GM19438 (cell line): ENCODE measurements around the gene CABP1.

ENCODE experiments used
- ATAC-seq: cut with Tn5 transposase; IDR thresholded peaks from one replicate; pipeline ENCODE4 v1.9.1; 2021; ENCODE audit warnings: low read depth; ENCODE audit not compliant: unreplicated experiment

Gene CABP1

DNA sequence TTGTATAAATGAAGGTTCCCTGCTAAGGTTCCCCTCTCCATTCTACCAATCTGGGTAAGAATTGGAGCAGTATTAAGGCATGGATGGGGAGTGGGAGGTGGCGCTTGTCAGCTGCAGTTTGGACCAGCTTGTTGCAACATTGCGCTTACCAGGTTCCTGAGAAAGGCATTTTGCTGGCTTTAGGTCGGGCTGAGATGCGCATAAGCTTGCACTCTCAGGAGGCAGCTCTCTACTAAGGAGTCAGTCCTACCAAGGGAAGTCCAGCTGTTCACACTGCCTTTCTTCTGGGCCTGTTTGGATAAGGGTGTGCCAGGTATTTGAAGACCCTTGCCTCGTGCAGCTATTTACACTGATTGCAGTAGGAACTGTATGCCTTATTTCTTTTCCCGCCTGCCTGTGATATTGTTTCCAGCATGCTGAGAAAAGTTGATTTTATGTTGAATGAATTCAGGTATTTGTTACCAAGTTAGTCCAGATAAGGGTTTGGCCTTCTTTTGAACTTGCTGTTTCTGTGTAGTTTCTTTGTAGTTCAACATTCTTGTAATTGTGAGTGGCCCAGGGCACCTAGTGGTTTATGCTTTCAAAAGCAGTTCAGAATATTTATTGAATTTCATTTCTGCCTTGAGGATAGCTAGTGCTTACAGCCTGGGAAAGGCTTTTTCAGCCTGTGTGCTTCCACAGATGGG lies 49.1 kb downstream of the CABP1 start:
- ATAC-seq, result no peak

- no peak for ATAC-seq
Measured at GRCh38 chr12:120690083-120690450, 49.6 kb downstream of the CABP1 start.

GRCh38 chr12:120690978-120691377 lies 50.6 kb downstream of the CABP1 start:
- no peak for ATAC-seq

DNA sequence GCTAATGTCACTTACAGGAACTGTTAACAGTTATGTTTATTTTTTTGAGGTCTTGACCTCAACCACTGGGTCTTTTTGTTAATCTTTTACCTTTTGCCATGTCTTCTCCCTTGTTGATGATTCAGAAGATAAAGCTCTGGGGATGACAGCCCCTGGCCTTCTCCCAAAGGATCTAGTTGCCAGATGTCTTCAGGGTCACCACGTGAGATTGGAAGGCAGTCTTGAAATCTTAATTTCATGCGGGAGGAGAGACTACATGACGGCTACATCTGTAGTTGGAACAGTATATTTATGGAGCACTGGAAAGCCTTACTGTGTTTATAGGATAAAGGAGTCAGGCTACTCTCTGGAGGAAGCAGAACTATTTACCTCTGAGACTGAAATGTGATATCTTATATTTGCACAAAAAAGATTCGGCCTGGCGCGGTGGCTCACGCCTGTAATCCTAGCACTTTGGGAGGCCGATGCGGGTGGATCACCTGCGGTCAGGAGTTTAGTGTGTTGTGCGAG lies 52.2 kb downstream of the CABP1 start:
- no peak for ATAC-seq

DNA sequence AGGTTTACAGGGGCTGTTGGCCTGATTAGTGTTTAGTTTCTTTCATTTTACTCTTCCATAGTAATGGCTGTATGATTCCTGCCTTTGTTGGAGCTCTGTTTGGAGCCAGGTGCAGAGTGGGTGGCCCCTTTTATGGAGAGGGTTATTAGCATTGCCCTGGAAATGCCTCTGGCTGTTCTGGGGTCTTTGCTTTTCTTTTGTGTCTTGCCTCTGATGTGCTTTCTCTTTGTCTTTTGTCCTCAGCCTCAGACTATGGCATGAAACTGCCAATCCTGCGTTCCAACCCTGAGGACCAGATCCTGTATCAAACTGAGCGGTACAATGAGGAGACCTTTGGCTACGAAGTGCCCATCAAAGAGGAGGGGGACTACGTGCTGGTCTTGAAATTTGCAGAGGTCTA lies 53.4 kb downstream of the CABP1 start:
- ATAC-seq, result no peak

- no peak for ATAC-seq
Measured at GRCh38 chr12:120696626-120697025, 56.2 kb downstream of the CABP1 start.

GRCh38 chr12:120697344-120697743 lies 56.9 kb downstream of the CABP1 start:
- ATAC-seq, result no peak

DNA sequence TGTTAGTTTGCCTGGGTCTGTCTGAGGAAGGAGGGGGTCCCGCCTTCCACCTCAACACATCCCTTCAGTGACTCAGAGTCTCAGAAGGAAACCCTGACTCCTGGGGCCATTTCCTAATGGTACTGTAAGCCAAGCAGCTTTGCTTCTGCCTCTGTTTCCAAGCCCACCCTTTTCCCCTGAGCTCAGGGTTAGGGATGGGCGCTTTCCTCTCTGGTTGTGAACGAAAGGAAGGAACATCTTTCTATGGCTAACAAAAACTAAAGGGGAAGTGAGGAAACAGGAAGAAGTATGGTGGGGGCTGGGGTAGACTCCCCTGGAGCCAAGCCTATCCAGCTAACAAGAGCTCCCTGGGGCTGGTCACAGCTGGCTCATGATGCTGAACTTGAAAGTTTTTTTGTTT lies 58.2 kb downstream of the CABP1 start:
- no peak for ATAC-seq

- no peak for ATAC-seq
Measured at GRCh38 chr12:120699553-120699952, 59.1 kb downstream of the CABP1 start.

DNA sequence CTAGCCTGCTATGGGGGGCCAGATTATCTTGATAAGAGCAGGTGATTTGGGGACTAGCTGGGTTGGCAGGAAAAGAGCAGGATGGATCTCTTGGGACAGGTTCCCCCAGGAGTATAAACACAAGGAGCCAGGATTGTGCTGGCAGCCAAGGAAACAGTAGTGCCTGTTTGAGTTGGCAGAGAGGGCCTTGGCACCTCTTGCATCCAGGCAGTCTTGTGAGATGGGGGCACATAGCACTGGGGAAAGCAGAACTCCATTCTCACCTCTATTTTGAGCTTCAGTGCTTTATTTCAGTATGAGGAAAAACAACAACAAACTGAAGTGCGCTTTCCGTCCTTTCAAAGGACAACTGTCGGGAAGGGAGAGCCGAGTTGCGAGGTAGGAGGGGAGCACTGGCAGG lies 60.5 kb downstream of the CABP1 start:
- ATAC-seq, result no peak

DNA sequence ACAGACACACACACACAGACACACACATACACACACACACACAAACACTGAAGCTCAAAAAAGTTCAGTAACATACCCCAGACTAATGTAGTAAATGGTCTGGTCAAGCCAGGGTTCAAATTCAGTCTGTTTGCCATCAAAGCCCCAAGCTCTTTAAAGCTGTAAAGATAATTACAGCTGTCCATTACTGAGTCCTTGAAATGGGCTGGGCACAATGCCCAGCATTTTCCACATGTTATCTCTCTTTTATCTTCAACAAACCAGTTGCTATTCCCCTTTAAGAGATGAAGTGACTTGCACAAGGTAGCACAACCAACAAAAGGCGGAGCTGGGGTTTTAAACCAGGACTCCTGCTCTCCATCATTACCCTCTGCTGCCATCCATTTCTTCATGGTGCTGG lies 62.2 kb downstream of the CABP1 start:
- ATAC-seq, result no peak

- ATAC-seq, result no peak
Measured at GRCh38 chr12:120703311-120703942, 63.0 kb downstream of the CABP1 start.

GRCh38 chr12:120705618-120706017 lies 65.2 kb downstream of the CABP1 start:
- no peak for ATAC-seq

GRCh38 chr12:120706029-120706428 lies 65.6 kb downstream of the CABP1 start:
- ATAC-seq, result no peak

- no peak for ATAC-seq
Measured at GRCh38 chr12:120708651-120709050, 68.2 kb downstream of the CABP1 start.

- ATAC-seq, result peak; percentile 64
Measured at GRCh38 chr12:120710031-120710804, 69.8 kb downstream of the CABP1 start, which contains the start of gene UNC119B. TSS of gene UNC119B (plus strand) at chr12:120710458. CDS start at chr12:120710475, 17 bp downstream.

GRCh38 chr12:120710805-120711296 lies 70.4 kb downstream of the CABP1 start:
- ATAC-seq, result peak; percentile 39

DNA sequence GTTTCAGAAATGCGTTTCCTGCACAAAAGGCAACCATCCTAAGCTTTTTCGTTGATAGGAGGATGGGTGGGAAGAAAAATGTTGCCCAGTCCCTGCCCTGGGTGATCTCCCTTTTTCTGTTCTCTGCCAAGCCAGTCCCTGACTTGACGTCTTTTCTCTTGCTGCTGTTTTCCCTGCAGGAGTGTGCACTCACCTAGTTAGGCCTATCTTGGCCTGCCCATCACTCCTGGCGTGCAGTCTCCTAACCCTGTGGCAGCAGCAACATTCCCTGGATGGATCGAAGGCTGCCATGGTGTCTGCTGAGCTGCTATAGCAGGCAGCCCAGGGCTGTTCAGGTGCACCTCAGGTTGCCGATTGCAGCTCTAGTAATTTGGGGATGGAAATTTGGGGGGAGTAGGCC lies 71.0 kb downstream of the CABP1 start:
- ATAC-seq, result no peak

- ATAC-seq, result no peak
Measured at GRCh38 chr12:120712610-120713009, 72.2 kb downstream of the CABP1 start.

DNA sequence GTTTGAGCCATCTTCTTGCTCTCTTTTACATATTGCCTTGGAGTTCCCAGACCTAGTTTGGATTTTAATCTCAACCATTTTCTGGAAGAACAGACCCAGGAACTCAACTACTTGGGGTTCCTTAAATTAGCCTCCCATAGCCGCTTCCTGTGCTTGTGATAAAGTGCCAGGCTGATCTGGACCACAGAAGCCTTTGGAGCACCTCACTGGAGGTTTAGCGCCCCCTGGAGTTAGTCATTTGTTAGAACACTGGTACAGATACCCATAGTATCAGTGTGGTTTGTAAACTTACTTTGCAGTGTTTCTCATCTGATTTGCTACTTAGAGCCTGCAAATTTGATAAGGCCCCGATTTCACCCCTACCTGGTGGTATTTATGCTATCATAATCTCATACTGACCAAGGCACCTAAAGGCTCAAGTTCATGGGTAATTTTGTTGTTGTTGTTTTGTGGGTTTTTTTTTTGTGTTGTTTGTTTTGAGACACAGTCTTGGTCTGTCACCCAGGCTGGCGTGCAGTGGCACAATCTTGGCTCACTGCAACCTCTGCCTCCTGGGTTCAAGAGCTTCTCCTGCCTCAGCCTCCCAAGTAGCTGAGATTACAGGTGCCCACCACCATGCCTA lies 73.5 kb downstream of the CABP1 start:
- no peak for ATAC-seq
